ENCODE data around the gene PRKAG2. TPM values are rescaled to one million over a fixed set of nuclear protein-coding genes. Genes with fewer than 3 reads are reported as not detected.

The PRKAG2 gene
- total and polyA plus RNA-seq, 2 of the 13 experiments (the other 11 are each of a cell fraction or from before 2014, with no cell fraction given): 0.90 to 1.3 TPM

GRCh38 chr7:151883857-151884256 lies 6.9 kb upstream of the PRKAG2 start:
- DNase-seq (ENCODE audit: low spot score): no peak
- CTCF ChIA-PET (ENCODE audit: low intra/inter-chr PET ratio, low total read pairs): no interaction called here
- Histone ChIP-seq H3K79me2 (ENCODE audit: insufficient read depth, low read length) (no peaks in the 10 kb centered on the region), H3K9ac (ENCODE audit: insufficient read depth, low read depth, low read length) (no peak overlapping the region), H3K27ac (ENCODE audit: extremely low read length, insufficient read depth, low read length) (no peak overlapping the region), H3K4me1 (ENCODE audit: insufficient read depth, low read length) (no peaks in the 10 kb centered on the region), H4K20me1 (ENCODE audit: insufficient read depth, low read length) (no peaks in the 10 kb centered on the region), H3K27me3 (ENCODE audit: control insufficient read depth in 1 of 2, insufficient read depth in 2 of 2, low read length in 2 of 2) (peaks cover 0 to 21% of the 10 kb centered on the region in 2 experiments; a peak in 3 of 5 replicates), H3K4me3 (replicated peaks in 1 of 3; ENCODE audit: insufficient read depth in 1 of 3, low read depth in 2 of 3, low read length in 3 of 3) (no peak overlapping the region), H2AFZ (ENCODE audit: low read length) (no peak overlapping the region), H3K9me3 (ENCODE audit: low read length) (no peaks in the 10 kb centered on the region), H3K36me3 (replicated peaks in 1 of 2; ENCODE audit: control insufficient read depth in 1 of 2, insufficient read depth in 2 of 2, low read length in 2 of 2) (no peaks in the 10 kb centered on the region), H3K4me2 (ENCODE audit: low read depth, low read length) (no peak overlapping the region)
- ATAC-seq: no peak
- in situ Hi-C loops (cut with HindIII; ENCODE audit: extremely low pct_ligation_motif_present, low pct_unique_long_range_greater_than_20kb): no loop called here
- TF ChIP-seq ZNF24 (IDR thresholded peaks at IDR 0.05): no peak
- TF ChIP-seq NFE2L2 (IDR thresholded peaks at IDR 0.05; ENCODE audit: low read length): 0 out of 2 replicates have a peak, but pooled peaks have one; percentile 9
- FAIRE-seq: no peak
- WGBS (ENCODE audit: low lambda C conversion rate): 29% methylated on average over 2 of the region's 3 CpGs
- no TSS peak for BruUV-seq (replicated peaks)
- POLR2A ChIA-PET: no interaction called here
- intact Hi-C loops (cut with micrococcal nuclease; ENCODE audit: unreplicated experiment): no loop called here

- POLR2A ChIA-PET: no interaction called here
- Histone ChIP-seq H3K9me3 (ENCODE audit: low read length) (no peaks in the 10 kb centered on the region), H3K4me2 (ENCODE audit: low read depth, low read length) (no peak overlapping the region), H3K4me1 (ENCODE audit: insufficient read depth, low read length) (no peaks in the 10 kb centered on the region), H2AFZ (ENCODE audit: low read length) (no peak overlapping the region), H4K20me1 (ENCODE audit: insufficient read depth, low read length) (no peaks in the 10 kb centered on the region), H3K27me3 (ENCODE audit: control insufficient read depth in 1 of 2, insufficient read depth in 2 of 2, low read length in 2 of 2) (peaks cover 0 to 24% of the 10 kb centered on the region in 2 experiments; a peak in 4 of 5 replicates), H3K36me3 (replicated peaks in 1 of 2; ENCODE audit: control insufficient read depth in 1 of 2, insufficient read depth in 2 of 2, low read length in 2 of 2) (no peaks in the 10 kb centered on the region), H3K4me3 (replicated peaks in 1 of 3; ENCODE audit: insufficient read depth in 1 of 3, low read depth in 2 of 3, low read length in 3 of 3) (no peak overlapping the region), H3K9ac (ENCODE audit: insufficient read depth, low read depth, low read length) (no peak overlapping the region), H3K79me2 (ENCODE audit: insufficient read depth, low read length) (no peaks in the 10 kb centered on the region), H3K27ac (ENCODE audit: extremely low read length, insufficient read depth, low read length) (no peak overlapping the region)
- ATAC-seq (no peak), FAIRE-seq (no peak), DNase-seq (ENCODE audit: low spot score) (no peak)
- CTCF ChIA-PET (ENCODE audit: low intra/inter-chr PET ratio, low total read pairs): no interaction called here
- BruUV-seq (replicated peaks): no TSS peak
- in situ Hi-C loops (cut with HindIII; ENCODE audit: extremely low pct_ligation_motif_present, low pct_unique_long_range_greater_than_20kb) (no loop called here), intact Hi-C loops (cut with micrococcal nuclease; ENCODE audit: unreplicated experiment) (no loop called here)
- WGBS (ENCODE audit: low lambda C conversion rate): 22% methylated on average over 2 of the region's 2 CpGs
- TF ChIP-seq ZBTB46 (CRISPR knock-in tag; IDR thresholded peaks at IDR 0.05; ENCODE audit: borderline replicate concordance) (no peak), ZNF672 (CRISPR knock-in tag; IDR thresholded peaks at IDR 0.05) (no peak), ZBTB10 (CRISPR knock-in tag; IDR thresholded peaks at IDR 0.05; ENCODE audit: borderline replicate concordance) (no peak), SP2 (CRISPR knock-in tag; IDR thresholded peaks at IDR 0.05) (no peak), ZHX1 (CRISPR knock-in tag; IDR thresholded peaks at IDR 0.05; ENCODE audit: low read depth) (no peak), USF2 (IDR thresholded peaks at IDR 0.05; ENCODE audit: low read depth, low read length) (no peak), USF2 (CRISPR knock-in tag; IDR thresholded peaks at IDR 0.05; ENCODE audit: borderline replicate concordance) (no peak)
These were observed 5.8 kb upstream of the PRKAG2 start for GRCh38 chr7:151882734-151883133.
